Measurements from ENCODE around the gene COX6B1.
A peak's percentile ranks its signal among the peaks of the same experiment; 100 is the strongest.
"Not testable (repeated sequence)": the region's sequence is repeated elsewhere in the genome, so short reads cannot be mapped to it uniquely, and the experiment has no call there.

Gene COX6B1

GRCh38 chr19:35633727-35634440, 14.2 kb upstream of the COX6B1 start:
- DNase-seq (ENCODE audit: low read depth), result no peak

DNA sequence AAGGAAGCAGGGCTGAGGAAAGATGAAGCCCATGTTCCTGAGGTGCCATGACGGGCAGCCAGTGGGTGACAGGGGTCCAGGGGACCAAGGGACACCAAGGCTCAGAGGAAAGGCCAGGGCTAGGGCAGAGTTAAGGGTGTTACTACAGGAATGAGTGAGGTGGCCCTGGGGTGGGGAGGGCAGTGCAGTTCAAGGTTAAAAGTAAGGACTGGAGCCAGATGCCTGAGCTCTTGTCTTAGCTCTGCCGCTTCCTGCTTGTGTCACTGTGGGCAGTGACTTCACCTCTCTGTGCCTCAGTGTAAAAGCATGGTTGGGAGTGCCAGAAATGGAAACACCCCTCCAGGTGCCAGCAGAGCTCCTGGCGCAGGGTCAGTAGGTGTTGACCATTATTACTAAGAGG, 11.5 kb upstream of the COX6B1 start:
- DNase-seq (ENCODE audit: low read depth), result no peak

DNA sequence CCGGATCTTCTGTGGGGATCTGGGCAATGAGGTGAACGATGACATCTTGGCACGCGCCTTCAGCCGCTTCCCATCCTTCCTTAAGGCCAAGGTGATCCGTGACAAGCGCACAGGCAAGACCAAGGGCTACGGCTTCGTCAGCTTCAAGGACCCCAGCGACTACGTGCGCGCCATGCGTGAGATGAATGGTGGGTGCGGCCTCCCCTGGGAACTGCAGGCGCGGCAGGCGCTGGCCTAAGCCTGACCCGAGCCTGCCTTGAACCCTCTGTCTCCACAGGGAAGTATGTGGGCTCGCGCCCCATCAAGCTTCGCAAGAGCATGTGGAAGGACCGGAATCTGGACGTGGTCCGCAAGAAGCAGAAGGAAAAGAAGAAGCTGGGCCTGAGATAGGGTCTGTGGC, 11.0 kb upstream of the COX6B1 start:
- DNase-seq (ENCODE audit: low read depth), result no peak

DNA sequence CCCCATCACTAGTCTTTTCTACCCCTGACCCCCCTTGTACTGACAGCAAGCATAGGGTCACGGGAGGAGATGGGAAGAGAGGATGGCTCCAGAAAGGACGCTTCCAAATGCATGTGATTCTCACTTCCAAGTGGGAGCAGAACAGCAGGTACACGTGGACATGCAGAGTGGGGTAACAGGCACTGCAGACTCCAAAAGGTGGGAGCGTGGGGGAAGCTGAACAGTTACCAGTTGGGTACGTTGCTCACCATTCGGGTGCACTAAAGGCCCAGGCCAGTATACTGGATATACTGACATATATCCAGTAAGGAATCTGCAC, 8.8 kb upstream of the COX6B1 start:
- no peak for DNase-seq (ENCODE audit: low read depth)

- no peak for DNase-seq (ENCODE audit: low read depth)
Measured at GRCh38 chr19:35639863-35640262, 8.3 kb upstream of the COX6B1 start.

- DNase-seq (ENCODE audit: low read depth), result no peak
Measured at GRCh38 chr19:35641515-35642151, 6.5 kb upstream of the COX6B1 start, which contains the start of gene ETV2. Gene ETV2, plus strand, starts transcription at chr19:35641745. Its CDS starts 716 bp downstream, at chr19:35642461.

DNA sequence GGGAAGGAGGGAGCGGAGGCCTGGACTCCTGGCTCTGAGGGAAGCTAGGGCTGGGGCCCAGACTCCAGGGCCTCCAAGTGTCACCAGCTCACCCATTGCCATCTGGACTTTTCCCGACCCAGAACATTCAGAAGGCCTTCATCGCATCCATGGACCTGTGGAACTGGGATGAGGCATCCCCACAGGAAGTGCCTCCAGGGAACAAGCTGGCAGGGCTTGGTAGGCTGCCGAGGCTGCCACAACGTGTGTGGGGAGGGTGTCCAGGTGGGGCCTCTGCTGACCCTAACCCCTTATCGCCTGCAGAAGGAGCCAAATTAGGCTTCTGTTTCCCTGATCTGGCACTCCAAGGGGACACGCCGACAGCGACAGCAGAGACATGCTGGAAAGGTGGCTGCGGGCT, 5.8 kb upstream of the COX6B1 start:
- no peak for DNase-seq (ENCODE audit: low read depth)

DNA sequence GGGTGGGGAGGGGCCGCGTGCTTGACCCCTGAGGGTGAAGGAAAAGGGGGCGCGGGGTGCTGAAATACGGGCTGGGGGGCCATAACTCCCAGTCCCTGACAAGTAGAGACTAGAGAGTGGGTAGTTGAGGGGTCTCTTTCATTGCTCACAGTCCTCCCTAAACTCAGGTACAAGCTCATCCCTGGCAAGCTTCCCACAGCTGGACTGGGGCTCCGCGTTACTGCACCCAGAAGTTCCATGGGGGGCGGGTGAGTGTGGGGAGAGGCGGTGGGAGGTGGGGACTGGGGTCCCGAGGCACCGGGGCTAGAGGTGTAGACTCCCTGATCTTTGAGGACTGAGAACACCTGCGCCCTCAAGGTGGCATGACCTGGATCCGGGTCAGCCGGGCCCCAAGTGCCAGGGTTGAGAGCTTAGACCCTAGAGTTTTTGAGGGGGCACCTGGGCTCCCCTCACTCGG, 5.3 kb upstream of the COX6B1 start:
- no peak for DNase-seq (ENCODE audit: low read depth)

DNA sequence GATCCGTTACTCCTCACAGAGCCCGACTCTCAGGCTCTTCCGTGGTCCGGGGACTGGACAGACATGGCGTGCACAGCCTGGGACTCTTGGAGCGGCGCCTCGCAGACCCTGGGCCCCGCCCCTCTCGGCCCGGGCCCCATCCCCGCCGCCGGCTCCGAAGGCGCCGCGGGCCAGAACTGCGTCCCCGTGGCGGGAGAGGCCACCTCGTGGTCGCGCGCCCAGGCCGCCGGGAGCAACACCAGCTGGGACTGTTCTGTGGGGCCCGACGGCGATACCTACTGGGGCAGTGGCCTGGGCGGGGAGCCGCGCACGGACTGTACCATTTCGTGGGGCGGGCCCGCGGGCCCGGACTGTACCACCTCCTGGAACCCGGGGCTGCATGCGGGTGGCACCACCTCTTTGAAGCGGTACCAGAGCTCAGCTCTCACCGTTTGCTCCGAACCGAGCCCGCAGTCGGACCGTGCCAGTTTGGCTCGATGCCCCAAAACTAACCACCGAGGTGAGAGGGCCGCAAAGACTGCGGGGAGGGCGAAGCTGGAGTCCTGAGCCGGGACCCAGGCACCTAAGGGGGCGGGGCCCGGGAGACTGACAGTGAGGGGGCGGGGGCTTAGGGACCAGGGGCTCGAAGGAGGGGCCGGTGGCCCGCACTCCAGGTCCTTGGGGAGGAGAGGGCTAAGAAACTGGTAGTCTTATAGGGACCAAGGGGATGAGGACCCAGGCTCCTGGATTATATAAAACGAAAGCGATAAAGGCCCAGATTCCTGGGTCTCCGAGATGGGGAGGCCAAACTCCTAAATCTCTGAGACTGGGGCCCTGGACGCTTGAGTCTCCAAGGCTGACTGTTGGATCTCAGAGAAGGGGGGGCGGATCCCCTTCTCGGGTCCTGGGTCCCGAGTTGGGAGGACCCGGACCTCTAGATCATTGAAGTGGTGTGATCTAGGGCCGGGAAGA, 4.6 kb upstream of the COX6B1 start:
- peak; percentile 39 for DNase-seq (ENCODE audit: low read depth)

DNA sequence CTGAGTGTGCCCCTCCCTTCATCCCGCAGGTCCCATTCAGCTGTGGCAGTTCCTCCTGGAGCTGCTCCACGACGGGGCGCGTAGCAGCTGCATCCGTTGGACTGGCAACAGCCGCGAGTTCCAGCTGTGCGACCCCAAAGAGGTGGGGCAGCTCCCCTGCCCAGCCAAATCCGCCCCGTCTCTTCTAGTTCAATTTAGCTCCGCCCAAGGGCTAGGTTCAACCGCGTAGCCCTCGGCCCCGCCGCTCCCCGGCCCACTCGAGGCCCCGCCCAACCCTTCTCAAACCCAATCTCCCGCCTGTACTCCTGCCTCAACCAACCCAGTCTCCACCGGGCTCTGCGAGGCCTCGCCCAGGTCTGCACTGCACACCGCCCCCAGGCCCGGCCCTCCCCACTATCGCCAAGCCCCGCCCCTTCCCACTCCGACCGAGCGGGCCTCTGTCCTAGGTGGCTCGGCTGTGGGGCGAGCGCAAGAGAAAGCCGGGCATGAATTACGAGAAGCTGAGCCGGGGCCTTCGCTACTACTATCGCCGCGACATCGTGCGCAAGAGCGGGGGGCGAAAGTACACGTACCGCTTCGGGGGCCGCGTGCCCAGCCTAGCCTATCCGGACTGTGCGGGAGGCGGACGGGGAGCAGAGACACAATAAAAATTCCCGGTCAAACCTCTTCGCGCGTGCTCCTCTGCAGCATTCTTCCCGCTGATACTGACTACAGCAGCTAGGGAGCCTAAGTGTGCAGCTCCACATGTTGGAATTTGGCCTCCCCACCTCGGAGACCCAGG, 3.7 kb upstream of the COX6B1 start:
- DNase-seq (ENCODE audit: low read depth), result peak; percentile 91

GRCh38 chr19:35644987-35645679, 3.0 kb upstream of the COX6B1 start:
- DNase-seq (ENCODE audit: low read depth), result no peak

DNA sequence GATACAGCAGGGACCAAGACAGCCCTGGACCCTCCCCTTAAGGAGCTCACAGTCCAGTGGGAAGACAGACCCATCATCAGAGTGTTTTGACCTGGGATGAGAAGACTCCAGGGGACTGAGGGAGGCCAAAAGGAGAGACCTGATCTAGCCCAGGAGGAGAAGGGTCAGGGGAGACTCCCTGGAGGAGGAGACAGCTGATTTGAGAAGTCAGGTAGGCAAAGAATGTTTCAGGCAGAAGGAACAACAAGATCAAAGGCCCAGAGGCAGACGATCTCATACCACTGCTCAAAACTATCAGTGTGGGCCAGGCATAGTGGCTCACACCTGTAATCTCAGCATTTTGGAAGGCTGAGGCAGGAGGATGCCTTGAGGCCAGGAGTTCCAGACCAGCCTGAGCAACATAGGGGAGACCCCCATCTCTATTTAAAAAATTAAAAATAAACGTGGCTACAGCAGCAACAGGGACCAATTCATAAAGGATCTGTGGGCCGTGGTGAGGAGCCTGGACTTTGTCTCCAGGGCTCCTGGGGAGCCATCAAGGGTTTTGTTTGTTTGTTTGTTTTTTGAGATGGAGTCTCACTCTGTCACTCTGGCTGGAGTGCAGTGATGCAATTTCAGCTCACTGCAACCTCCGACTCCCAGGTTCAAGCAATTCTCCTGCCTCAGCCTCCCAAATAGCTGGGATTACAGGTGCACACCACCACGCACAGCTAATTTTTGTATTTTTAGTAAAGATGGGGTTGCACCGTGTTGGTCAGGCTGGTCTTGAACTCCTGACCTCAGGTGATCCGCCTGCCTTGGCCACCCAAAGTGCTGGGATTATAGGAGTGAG, 2.2 kb upstream of the COX6B1 start:
- no peak for DNase-seq (ENCODE audit: low read depth)

DNA sequence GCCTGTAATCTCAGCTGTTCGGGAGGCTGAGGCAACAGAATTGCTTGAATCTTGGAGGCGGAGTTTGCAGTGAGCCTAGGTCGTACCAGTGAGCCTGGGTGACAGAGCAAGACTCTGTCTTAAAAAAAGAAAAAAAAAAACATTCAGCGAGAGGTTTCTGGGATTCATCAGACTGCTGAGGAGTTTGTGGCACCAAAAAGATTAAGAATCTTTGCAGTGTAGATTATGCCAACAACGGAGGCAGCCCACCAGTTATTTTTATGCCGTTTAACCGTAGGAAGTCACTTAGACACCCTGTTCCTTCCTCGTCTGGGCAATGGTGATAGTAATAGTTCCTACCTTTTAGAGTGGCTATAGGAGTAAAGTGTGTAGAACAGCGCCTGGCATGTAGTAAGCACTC, 2.5 kb downstream of the COX6B1 start:
- no peak for DNase-seq (ENCODE audit: low read depth)

GRCh38 chr19:35654828-35655227, 6.7 kb downstream of the COX6B1 start:
- not testable (repeated sequence) for DNase-seq (ENCODE audit: low read depth)

GRCh38 chr19:35655600-35655999, 7.5 kb downstream of the COX6B1 start:
- DNase-seq (ENCODE audit: low read depth), result no peak

DNA sequence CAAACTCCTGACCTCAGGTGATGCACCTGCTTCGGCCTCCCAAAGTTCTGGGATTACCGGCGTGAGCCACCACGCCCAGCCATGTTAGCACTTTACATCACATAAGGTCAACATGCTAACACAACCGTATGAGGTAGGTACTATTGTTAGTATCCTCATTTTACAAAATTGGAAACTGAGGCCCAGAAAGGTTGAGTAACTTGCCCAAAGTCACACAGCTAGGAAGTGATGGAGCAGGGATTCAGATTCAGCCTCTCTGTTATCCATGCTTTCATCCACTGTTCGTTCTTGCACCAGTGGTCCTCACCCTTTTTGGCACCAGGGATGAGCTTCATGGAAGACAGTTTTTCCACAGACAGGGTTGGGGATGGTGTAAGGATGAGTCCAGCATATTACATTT, 8.6 kb downstream of the COX6B1 start:
- DNase-seq (ENCODE audit: low read depth), result no peak

DNA sequence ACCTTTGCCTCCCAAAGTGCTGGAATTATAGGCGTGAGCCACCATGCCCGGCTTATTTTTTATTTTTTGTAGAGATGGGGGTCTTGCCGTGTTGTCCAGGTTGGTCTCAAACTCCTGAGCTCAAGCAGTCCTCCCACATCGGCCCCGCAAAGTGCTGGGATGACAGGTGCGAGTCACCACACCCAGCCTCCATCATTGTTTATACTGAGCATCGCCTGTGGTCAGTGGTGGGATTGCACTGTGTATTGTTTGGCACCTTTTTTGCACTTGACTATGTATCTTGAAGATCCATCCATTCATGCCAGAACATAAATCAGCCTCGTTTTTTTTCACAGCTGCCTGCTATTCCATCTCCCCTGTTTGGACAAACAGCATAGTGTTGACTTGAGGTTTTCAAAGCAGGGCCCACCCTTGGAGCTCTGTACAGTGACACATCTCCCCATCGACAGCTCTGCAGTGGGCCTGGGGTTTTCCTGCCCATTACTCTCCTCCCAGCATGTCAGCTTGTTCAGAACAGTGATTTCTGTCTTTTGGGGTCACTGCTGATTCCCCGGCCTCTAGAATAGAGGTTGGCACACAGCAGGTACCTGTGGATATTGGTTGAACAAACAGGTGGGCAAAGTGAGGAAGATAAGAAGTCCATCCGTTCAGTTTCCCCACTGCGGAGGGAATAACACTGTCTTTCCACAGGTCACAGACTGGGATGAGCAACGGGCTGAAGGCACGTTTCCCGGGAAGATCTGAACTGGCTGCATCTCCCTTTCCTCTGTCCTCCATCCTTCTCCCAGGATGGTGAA, 10.0 kb downstream of the COX6B1 start:
- DNase-seq (ENCODE audit: low read depth), result no peak

DNA sequence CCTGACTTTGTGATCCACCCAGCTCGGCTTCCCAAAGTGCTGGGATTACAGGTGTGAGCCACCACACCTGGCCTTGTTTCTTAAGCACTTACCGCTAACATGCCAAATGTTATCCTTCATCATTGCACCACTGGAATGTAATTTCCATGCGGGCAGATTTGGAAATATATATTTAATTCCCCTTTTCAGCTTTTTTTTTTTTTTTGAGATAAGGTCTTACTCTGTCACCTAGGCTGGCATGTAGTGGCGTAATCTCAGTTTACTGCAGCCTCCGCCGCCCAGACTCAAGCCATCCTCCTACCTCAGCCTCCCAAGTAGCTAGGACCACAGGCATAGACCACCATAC, 13.8 kb downstream of the COX6B1 start:
- DNase-seq (ENCODE audit: low read depth), result no peak

DNA sequence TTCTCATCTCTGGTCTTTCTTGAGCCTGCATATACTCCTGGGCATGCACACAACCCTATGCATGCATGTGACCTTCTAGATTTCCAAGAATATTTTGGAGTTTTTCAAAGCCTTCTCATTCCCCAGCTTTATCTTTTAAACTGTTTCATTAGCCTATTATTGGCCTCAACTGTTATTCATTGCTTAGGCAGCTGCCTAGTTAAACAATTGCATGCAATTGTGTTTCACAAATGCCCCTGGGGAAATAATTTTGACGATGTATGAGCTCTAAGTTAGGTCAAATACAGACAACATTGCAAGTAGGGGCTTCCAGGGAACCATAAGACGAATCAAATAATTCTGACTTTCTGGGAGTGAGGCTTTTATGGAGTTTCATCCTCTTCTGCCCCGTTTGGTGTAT, 15.9 kb downstream of the COX6B1 start:
- no peak for DNase-seq (ENCODE audit: low read depth)

DNA sequence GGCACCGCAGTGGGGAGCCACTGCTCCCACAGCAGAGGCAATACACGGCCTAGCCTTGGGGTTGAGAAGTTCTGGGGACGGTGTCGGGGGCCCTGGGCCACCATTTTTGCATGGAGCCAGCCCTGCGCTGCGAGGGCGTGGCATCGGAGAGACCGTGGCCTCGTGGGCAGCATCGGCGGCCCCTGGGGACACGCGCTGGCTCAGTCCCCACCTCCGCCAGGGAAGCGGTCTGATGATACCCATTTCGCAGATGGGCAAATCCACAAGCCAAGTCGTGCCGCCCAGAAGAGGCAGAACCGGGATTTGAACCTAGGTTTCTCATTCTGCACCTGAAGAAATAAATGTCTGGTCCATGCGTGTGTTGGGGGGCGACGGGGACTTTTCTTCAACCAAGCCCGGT, 17.0 kb downstream of the COX6B1 start:
- no peak for DNase-seq (ENCODE audit: low read depth)
